Stimulated activated CD4-positive, alpha-beta T cell treated with anti-CD3 and anti-CD28 coated beads, TNF-alpha, amount 100 ng/mL, for 24 hours (primary cell): ENCODE measurements around the gene PXMP2.
"Not testable (repeated sequence)": the region's sequence is repeated elsewhere in the genome, so short reads cannot be mapped to it uniquely, and the experiment has no call there.

Source experiments
- DNase-seq, 3 experiments: peaks; one replicate each; pipeline ENCODE4 v3.0.0-alpha.2; 2020; ENCODE audit warnings: low read depth in 3 of 3

The PXMP2 gene

DNA sequence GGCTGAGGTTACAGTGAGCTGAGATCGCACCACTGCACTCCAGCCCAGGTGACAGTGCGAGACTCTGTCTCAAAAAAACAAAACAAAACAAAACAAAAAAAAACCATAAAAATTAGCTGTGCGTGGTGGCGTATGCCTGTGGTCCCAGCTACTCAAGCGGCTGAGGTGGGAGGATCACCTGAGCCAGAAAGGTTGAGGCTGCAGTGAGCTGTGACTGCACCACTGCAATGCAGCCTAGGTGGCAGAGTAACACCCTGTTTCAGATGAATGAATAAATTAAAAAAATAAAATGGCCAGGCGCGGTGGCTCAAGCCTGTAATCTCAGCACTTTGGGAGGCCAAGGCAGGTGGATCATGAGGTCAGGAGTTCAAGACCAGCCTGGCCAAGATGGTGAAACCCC lies 66.3 kb downstream of the PXMP2 start:
- DNase-seq = not testable (repeated sequence)

DNA sequence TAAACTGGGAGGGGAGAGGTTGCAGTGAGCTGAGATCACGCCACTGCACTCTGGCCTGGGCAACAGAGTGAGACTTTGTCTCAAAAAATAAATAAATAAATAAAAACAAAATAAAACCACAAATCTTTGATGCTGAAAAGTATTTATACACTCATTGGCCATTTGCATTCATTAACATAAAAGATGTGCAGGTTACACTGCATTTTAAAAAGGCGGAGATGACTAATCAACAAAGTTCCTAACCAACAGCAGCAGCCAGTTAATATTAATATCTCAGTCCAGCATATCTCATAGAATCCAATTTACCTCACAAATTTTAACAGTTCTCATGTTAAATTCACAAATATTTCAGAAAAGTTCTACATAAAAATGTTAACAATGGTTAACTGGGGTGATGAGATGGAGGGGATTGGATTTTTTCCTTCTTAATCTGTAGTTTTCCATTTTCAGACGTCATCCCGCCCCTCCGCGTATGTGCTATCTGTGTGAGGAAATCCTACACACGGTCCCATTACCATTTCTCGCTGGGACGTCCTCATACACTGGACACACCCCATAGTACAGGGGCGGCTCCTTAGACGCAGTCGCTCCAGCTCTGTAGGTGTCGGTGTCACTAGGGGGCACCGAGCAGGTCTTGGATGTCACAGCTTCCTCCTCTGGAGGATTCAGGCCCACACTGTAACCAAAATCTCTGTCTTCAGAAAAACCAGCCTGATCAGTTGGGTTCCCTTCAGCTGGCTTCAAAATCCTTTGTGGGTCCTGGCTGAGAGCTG lies 67.0 kb downstream of the PXMP2 start:
- no peak for DNase-seq
